Retinal pigment epithelial cell (primary cell): Measurements from ENCODE around the gene TMEM219.

ENCODE experiments used
- DNase-seq: peaks from one replicate; pipeline ENCODE4 v3.0.0-alpha.2; 2010; ENCODE audit warnings: low read depth
- H3K4me3 ChIP-seq: 2 replicates; pipeline ENCODE4 v1.5.1; 2011; ENCODE audit warnings: mild to moderate bottlenecking, low read length, control low read depth, moderate library complexity
- CTCF ChIP-seq: conservative IDR thresholded peaks from 2 replicates; pipeline ENCODE4 v1.5.1; 2011; ENCODE audit warnings: low read depth, low read length, control low read depth, inconsistent platforms

TMEM219 gene

GRCh38 chr16:29961479-29962343 is at the start of gene TMEM219:
TMEM219 (plus strand) TSS chr16:29962079; CDS start chr16:29963144, 1,065 bp downstream.
- DNase-seq = no peak
- TF ChIP-seq CTCF = peak; percentile 43
- H3K4me3 ChIP-seq = peak within 1 kb of the TSS; percentile 77

GRCh38 chr16:29912087-29912486 is 49.8 kb upstream of the TMEM219 start:
- H3K4me3 ChIP-seq = no peak overlapping the region
- no peak for TF ChIP-seq CTCF
- no peak for DNase-seq

GRCh38 chr16:29913514-29913913 is 48.4 kb upstream of the TMEM219 start:
- H3K4me3 ChIP-seq = no peak overlapping the region
- no peak for TF ChIP-seq CTCF
- DNase-seq = no peak

GRCh38 chr16:29915590-29916247 is 46.2 kb upstream of the TMEM219 start:
- no peak for TF ChIP-seq CTCF
- DNase-seq = no peak
- no peak overlapping the region for H3K4me3 ChIP-seq

GRCh38 chr16:29916979-29917378 is 44.9 kb upstream of the TMEM219 start:
- no peak for DNase-seq

GRCh38 chr16:29920288-29921033 is 41.4 kb upstream of the TMEM219 start:
- H3K4me3 ChIP-seq = no peak overlapping the region
- TF ChIP-seq CTCF = no peak
- no peak for DNase-seq

More at GRCh38 chr16:29916979-29917378, 44.9 kb upstream of the TMEM219 start:
- TF ChIP-seq CTCF = no peak
- no peak overlapping the region for H3K4me3 ChIP-seq
